ENCODE measurements around the gene FAM20B. TPM values are rescaled to one million over a fixed set of nuclear protein-coding genes. Genes with fewer than 3 reads are reported as not detected.

Gene FAM20B
- total and polyA plus RNA-seq, 7 donors, result 7.4 to 51.0 (median 36.3) TPM

GRCh38 chr1:179003512-179004066 lies 22.1 kb upstream of the FAM20B start:
- Histone ChIP-seq H3K4me1 (peaks cover 0 to 26% (median 11%) of the 10 kb centered on the region in 4 donors), H3K9me3 (no peaks in the 10 kb centered on the region), H3K4me3 (no peak overlapping the region), H3K36me3 (no peaks in the 10 kb centered on the region), H3K27ac (no peak overlapping the region), H3K27me3 (no peaks in the 10 kb centered on the region)
- intact Hi-C loops (cut with DNase I), result loop anchor here (1.0 to 5.0 kb wide), 4 partner anchors 51 to 461 kb away; partner anchors contain the start of gene ANGPTL1
- 63 to 83% methylated on average over 7 of the region's 7 CpGs for WGBS, 2 donors
- DNase-seq, result no peak
- TF ChIP-seq, protein P1, sequence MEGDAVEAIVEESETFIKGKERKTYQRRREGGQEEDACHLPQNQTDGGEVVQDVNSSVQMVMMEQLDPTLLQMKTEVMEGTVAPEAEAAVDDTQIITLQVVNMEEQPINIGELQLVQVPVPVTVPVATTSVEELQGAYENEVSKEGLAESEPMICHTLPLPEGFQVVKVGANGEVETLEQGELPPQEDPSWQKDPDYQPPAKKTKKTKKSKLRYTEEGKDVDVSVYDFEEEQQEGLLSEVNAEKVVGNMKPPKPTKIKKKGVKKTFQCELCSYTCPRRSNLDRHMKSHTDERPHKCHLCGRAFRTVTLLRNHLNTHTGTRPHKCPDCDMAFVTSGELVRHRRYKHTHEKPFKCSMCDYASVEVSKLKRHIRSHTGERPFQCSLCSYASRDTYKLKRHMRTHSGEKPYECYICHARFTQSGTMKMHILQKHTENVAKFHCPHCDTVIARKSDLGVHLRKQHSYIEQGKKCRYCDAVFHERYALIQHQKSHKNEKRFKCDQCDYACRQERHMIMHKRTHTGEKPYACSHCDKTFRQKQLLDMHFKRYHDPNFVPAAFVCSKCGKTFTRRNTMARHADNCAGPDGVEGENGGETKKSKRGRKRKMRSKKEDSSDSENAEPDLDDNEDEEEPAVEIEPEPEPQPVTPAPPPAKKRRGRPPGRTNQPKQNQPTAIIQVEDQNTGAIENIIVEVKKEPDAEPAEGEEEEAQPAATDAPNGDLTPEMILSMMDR (IDR thresholded peaks at IDR 0.05), result no peak
- TF ChIP-seq POLR2AphosphoS5 (IDR thresholded peaks at IDR 0.05), result no peak
- TF ChIP-seq POLR2A (IDR thresholded peaks at IDR 0.05), result no peak
- no peak for TF ChIP-seq EP300 (IDR thresholded peaks at IDR 0.05)

GRCh38 chr1:179007233-179007632 lies 18.5 kb upstream of the FAM20B start:
- Histone ChIP-seq H3K27ac (no peak overlapping the region), H3K4me1 (peaks cover 0 to 11% (median 10%) of the 10 kb centered on the region in 4 donors), H3K9me3 (no peaks in the 10 kb centered on the region), H3K36me3 (no peaks in the 10 kb centered on the region), H3K4me3 (no peak overlapping the region), H3K27me3 (no peaks in the 10 kb centered on the region)
- 80 to 82% methylated on average over 7 of the region's 7 CpGs for WGBS, 2 donors
- TF ChIP-seq POLR2AphosphoS5 (IDR thresholded peaks at IDR 0.05) (no peak), EP300 (IDR thresholded peaks at IDR 0.05) (no peak), POLR2A (IDR thresholded peaks at IDR 0.05) (no peak)
- TF ChIP-seq, protein P1 (IDR thresholded peaks at IDR 0.05), result no peak
- intact Hi-C loops (cut with DNase I), result no loop called here
- DNase-seq, result no peak

GRCh38 chr1:179010671-179011070 lies 15.0 kb upstream of the FAM20B start:
- intact Hi-C loops (cut with DNase I), result no loop called here
- WGBS, 2 donors, result 62 to 84% methylated on average over 2 of the region's 2 CpGs
- Histone ChIP-seq H3K27ac (no peak overlapping the region), H3K9me3 (no peaks in the 10 kb centered on the region), H3K36me3 (no peaks in the 10 kb centered on the region), H3K27me3 (no peaks in the 10 kb centered on the region), H3K4me1 (no peaks in the 10 kb centered on the region), H3K4me3 (no peak overlapping the region)
- no peak for DNase-seq
- TF ChIP-seq EP300 (IDR thresholded peaks at IDR 0.05) (no peak), POLR2AphosphoS5 (IDR thresholded peaks at IDR 0.05) (no peak), POLR2A (IDR thresholded peaks at IDR 0.05) (no peak)
- TF ChIP-seq, protein P1 (IDR thresholded peaks at IDR 0.05), result no peak

- TF ChIP-seq POLR2A (IDR thresholded peaks at IDR 0.05), result no peak
- TF ChIP-seq EP300 (IDR thresholded peaks at IDR 0.05), result no peak
- TF ChIP-seq POLR2AphosphoS5 (IDR thresholded peaks at IDR 0.05), result no peak
- TF ChIP-seq, protein P1 (IDR thresholded peaks at IDR 0.05), result no peak
- DNase-seq, result no peak
- Histone ChIP-seq H3K27me3 (no peaks in the 10 kb centered on the region), H3K4me1 (peaks cover 0 to 11% (median 8%) of the 10 kb centered on the region in 4 donors), H3K36me3 (no peaks in the 10 kb centered on the region), H3K4me3 (no peak overlapping the region), H3K9me3 (no peaks in the 10 kb centered on the region), H3K27ac (no peak overlapping the region)
- 98 to 100% methylated on average over 1 of the region's 1 CpG for WGBS, 2 donors
- intact Hi-C loops (cut with DNase I), result no loop called here
These were observed 13.7 kb upstream of the FAM20B start for GRCh38 chr1:179012038-179012437.

GRCh38 chr1:179014123-179014522 lies 11.6 kb upstream of the FAM20B start:
- intact Hi-C loops (cut with DNase I), result no loop called here
- TF ChIP-seq POLR2A (IDR thresholded peaks at IDR 0.05), result no peak
- no peak for TF ChIP-seq EP300 (IDR thresholded peaks at IDR 0.05)
- 91 to 93% methylated on average over 1 of the region's 1 CpG for WGBS, 2 donors

More at GRCh38 chr1:179014123-179014522, 11.6 kb upstream of the FAM20B start:
- Histone ChIP-seq H3K27me3 (no peaks in the 10 kb centered on the region), H3K27ac (no peak overlapping the region), H3K36me3 (no peaks in the 10 kb centered on the region), H3K9me3 (no peaks in the 10 kb centered on the region), H3K4me1 (peaks cover 0 to 20% (median 18%) of the 10 kb centered on the region in 4 donors), H3K4me3 (no peak overlapping the region)
- DNase-seq, result no peak

Measured in sigmoid colon (tissue), 7 donors.